Stimulated activated naive CD8-positive, alpha-beta T cell treated with anti-CD3 and anti-CD28 coated beads, Interleukin-15, Interleukin-2, amounts not matched to agents 100 ng/mL and 50 ng/mL, for 24 hours (primary cell): ENCODE data around the gene UBR4.
"Not testable (repeated sequence)": the region's sequence is repeated elsewhere in the genome, so short reads cannot be mapped to it uniquely, and the experiment has no call there.

Experiments used
- H3K27ac Mint-ChIP-seq: one replicate; pipeline ENCODE4 v1.8.0; 2021; ENCODE audit warnings: mild to moderate bottlenecking, mixed read lengths
- H3K27me3 Mint-ChIP-seq: one replicate; pipeline ENCODE4 v1.8.0; 2021; ENCODE audit warnings: mixed read lengths
- H3K36me3 Mint-ChIP-seq: one replicate; pipeline ENCODE4 v1.8.0; 2021; ENCODE audit warnings: low read depth, mixed read lengths
- H3K4me1 Mint-ChIP-seq: one replicate; pipeline ENCODE4 v1.8.0; 2021; ENCODE audit warnings: low read depth, mixed read lengths
- H3K4me3 Mint-ChIP-seq: one replicate; pipeline ENCODE4 v1.8.0; 2021; ENCODE audit warnings: mild to moderate bottlenecking, mixed read lengths
- H3K9me3 Mint-ChIP-seq: one replicate; pipeline ENCODE4 v1.8.0; 2021; ENCODE audit warnings: mixed read lengths

The UBR4 gene

GRCh38 chr1:19209990-19210771, at the start of gene UBR4:
UBR4 (minus strand) TSS chr1:19210266; CDS start chr1:19210248, 18 bp downstream.
- peak within 1 kb of the TSS; percentile 94 for H3K4me3 Mint-ChIP-seq
- H3K27me3 Mint-ChIP-seq, result no peaks in the 10 kb centered on the region
- H3K27ac Mint-ChIP-seq, result peak within 1 kb of the TSS; percentile 97
- H3K36me3 Mint-ChIP-seq, result peaks cover 60% of the 10 kb centered on the region
- peaks cover 85% of the 10 kb centered on the region for H3K4me1 Mint-ChIP-seq
- no peaks in the 10 kb centered on the region for H3K9me3 Mint-ChIP-seq

- Mint-ChIP-seq H3K36me3 (peaks cover 71% of the 10 kb centered on the region), H3K9me3 (no peaks in the 10 kb centered on the region), H3K27ac (peak overlapping the region; percentile 49), H3K4me3 (no peak overlapping the region), H3K27me3 (no peaks in the 10 kb centered on the region), H3K4me1 (peaks cover 41% of the 10 kb centered on the region)
Observed at GRCh38 chr1:19258353-19258752, 48.3 kb upstream of the UBR4 start.

- Mint-ChIP-seq H3K27ac (peak overlapping the region; percentile 81), H3K9me3 (no peaks in the 10 kb centered on the region), H3K36me3 (peaks cover 78% of the 10 kb centered on the region), H3K4me1 (peaks cover 48% of the 10 kb centered on the region), H3K27me3 (no peaks in the 10 kb centered on the region), H3K4me3 (peak overlapping the region; percentile 13)
Observed at GRCh38 chr1:19257178-19257914, 47.3 kb upstream of the UBR4 start.

GRCh38 chr1:19256301-19256700, 46.2 kb upstream of the UBR4 start:
- Mint-ChIP-seq H3K27ac (peak overlapping the region; percentile 81), H3K4me1 (peaks cover 48% of the 10 kb centered on the region), H3K36me3 (peaks cover 78% of the 10 kb centered on the region)
- H3K27me3 Mint-ChIP-seq, H3K4me3 Mint-ChIP-seq, H3K9me3 Mint-ChIP-seq: not testable (repeated sequence)

DNA sequence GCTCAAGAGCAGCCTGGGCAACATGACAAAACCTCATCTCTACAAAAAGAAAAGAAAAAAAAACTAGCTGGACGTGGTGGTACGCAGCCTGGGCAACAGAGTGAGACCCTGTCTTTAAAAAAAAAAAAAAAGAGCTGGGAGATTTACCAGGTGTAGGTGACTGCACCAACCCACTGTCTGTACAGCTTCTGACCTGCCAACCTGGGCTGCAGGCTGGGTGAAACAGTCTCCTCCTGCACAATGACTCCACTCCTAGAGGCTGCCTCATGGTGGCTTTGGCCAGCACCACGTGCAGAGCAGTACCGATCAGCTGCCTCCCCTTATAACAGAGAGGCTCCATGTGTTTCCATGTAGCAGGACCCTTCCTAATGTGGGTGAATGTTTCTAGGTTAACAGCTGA, 45.2 kb upstream of the UBR4 start:
- no peak overlapping the region for H3K4me3 Mint-ChIP-seq
- no peaks in the 10 kb centered on the region for H3K9me3 Mint-ChIP-seq
- peaks cover 72% of the 10 kb centered on the region for H3K36me3 Mint-ChIP-seq
- peaks cover 53% of the 10 kb centered on the region for H3K4me1 Mint-ChIP-seq
- no peaks in the 10 kb centered on the region for H3K27me3 Mint-ChIP-seq
- H3K27ac Mint-ChIP-seq, result peak overlapping the region; percentile 57

DNA sequence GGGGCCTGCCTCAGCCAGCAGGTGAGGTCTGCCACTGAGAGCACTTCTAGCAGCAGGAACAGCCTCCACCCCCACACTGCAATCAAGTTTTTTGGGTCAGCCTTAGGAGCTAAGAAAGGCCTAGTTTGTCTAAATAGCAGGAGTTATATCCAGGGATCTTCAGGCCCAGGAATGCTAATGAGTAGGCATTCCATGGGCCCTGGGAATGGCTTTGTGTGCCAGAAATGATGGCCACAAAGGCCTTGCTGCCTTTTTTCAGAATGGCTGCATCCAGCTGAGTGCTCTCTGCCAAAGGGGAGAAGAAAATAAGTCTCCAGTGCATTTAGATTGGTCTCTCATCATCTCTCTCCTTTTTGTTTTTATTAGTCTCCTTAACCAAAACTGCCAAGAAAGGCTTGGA, 44.4 kb upstream of the UBR4 start:
- peak overlapping the region; percentile 20 for H3K4me3 Mint-ChIP-seq
- peak overlapping the region; percentile 57 for H3K27ac Mint-ChIP-seq
- H3K36me3 Mint-ChIP-seq, result peaks cover 63% of the 10 kb centered on the region
- no peaks in the 10 kb centered on the region for H3K27me3 Mint-ChIP-seq
- no peaks in the 10 kb centered on the region for H3K9me3 Mint-ChIP-seq
- peaks cover 60% of the 10 kb centered on the region for H3K4me1 Mint-ChIP-seq

GRCh38 chr1:19251305-19252196, 41.5 kb upstream of the UBR4 start, which contains the start of the genes EMC1 and MRTO4:
EMC1 (minus strand) TSS chr1:19251524; CDS start chr1:19251509, 15 bp downstream.
MRTO4 (plus strand) TSS chr1:19251805; CDS start chr1:19251836, 31 bp downstream.
- Mint-ChIP-seq H3K4me3 (peak within 1 kb of the TSS; percentile 100), H3K27ac (peak within 1 kb of the TSS; percentile 100), H3K36me3 (peaks cover 34% of the 10 kb centered on the region), H3K4me1 (peaks cover 47% of the 10 kb centered on the region), H3K9me3 (no peaks in the 10 kb centered on the region), H3K27me3 (no peaks in the 10 kb centered on the region)

GRCh38 chr1:19250629-19251304, 40.7 kb upstream of the UBR4 start:
- peaks cover 28% of the 10 kb centered on the region for H3K36me3 Mint-ChIP-seq
- H3K4me1 Mint-ChIP-seq, result peaks cover 41% of the 10 kb centered on the region
- H3K27me3 Mint-ChIP-seq, result no peaks in the 10 kb centered on the region
- peak overlapping the region; percentile 100 for H3K4me3 Mint-ChIP-seq
- peak overlapping the region; percentile 100 for H3K27ac Mint-ChIP-seq
- H3K9me3 Mint-ChIP-seq, result no peaks in the 10 kb centered on the region

DNA sequence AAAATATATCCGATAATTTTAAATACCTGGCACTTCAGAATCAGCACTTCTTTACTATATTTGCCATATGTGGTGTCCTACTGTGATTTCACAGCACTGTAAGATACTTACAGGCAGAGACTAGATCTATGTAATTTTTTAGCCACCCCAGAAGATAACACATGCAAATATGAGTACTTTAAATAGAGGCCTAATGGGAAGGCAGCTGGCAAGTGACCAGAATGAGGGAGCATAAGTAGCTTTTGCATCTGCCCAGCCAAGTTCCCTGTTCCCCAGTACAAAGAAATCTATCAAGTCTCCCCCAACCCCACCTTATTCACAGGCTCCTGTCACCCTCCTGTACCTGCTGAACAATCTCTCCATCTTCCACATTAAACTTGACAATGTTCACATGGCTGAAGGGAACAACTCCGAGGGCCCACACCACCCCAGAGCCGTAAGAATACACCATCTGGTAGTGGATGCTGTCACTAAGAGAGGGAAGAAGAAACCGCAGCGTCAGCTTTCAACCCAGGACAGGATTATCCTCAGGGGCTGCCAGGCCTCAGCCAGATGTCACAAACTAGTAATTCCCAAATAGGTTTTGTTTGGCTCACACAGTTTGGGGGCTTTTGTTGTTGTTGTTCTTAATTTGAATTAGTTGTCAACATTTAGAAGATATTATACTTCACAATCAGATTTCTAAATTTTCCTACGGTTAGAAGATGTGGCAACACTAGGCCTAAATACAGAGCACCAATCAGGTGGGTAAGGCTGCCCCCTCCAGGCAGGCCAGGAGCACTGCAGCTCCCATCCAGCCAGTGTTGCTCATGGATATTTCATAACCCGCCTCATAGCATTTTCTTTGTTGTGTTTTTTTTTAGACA, 30.8 kb upstream of the UBR4 start:
- Mint-ChIP-seq H3K4me1 (no peaks in the 10 kb centered on the region), H3K27ac (no peak overlapping the region), H3K4me3 (no peak overlapping the region), H3K9me3 (no peaks in the 10 kb centered on the region), H3K27me3 (no peaks in the 10 kb centered on the region), H3K36me3 (peaks cover 73% of the 10 kb centered on the region)

- Mint-ChIP-seq H3K4me1 (no peaks in the 10 kb centered on the region), H3K27ac (no peak overlapping the region), H3K36me3 (peaks cover 69% of the 10 kb centered on the region), H3K9me3 (no peaks in the 10 kb centered on the region), H3K27me3 (no peaks in the 10 kb centered on the region), H3K4me3 (no peak overlapping the region)
Observed at GRCh38 chr1:19239876-19240275, 29.8 kb upstream of the UBR4 start.

- Mint-ChIP-seq H3K4me3 (no peak overlapping the region), H3K4me1 (no peaks in the 10 kb centered on the region), H3K9me3 (no peaks in the 10 kb centered on the region), H3K27me3 (no peaks in the 10 kb centered on the region), H3K36me3 (peaks cover 64% of the 10 kb centered on the region), H3K27ac (no peak overlapping the region)
Observed at GRCh38 chr1:19234224-19234623, 24.2 kb upstream of the UBR4 start.

DNA sequence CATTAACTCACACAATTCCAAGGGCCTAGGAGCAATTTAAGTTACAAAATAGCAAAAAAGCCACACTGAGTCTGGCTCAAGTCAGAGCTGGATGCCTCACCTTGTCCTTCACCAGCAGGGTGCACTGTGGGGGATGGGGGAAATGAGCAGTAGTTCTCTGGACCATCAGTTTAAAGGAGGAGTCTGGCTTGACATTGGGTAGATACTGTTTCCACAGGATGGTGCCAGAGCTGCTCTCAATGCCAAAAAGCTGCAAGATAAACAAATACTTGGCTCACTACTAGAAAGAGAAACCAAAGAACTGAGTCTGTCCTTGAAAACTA, 22.4 kb upstream of the UBR4 start:
- Mint-ChIP-seq H3K4me1 (no peaks in the 10 kb centered on the region), H3K36me3 (peaks cover 66% of the 10 kb centered on the region), H3K9me3 (no peaks in the 10 kb centered on the region), H3K27ac (no peak overlapping the region), H3K27me3 (no peaks in the 10 kb centered on the region), H3K4me3 (no peak overlapping the region)

DNA sequence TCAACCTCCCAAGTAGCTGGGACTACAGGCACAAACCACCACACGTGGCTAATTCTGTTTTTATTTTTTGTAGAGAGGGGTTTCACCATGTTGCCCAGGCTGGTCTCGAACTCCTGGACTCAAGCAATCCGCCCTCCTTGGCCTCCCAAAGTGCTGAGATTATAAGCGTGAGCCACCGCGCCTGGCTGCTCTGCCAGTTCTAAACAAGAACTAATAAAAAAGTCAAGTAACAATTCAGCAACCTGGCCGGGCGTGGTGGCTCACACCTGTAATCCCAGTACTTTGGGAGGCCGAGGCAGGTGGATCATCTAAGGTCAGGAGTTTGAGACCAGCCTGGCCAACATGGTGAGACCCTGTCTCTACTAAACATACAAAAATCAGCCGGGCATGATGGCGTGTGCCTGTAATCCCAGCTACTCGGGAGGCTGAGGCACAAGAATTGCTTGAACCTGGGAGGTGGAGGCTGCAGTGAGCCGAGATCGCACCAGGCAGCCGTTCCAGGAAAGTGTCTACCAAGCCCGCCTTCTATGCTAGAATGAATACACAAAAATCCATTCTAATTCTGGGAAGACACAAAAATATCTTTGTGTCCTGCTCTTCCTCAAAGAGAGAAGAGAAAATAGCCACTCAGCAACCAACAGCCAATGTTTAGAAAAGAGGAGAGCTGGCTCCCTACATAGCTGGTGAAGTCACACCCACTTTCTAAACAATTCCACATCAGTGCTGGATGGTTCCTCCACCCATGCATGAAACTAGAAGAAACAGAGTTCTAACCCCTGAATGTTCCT, 21.9 kb upstream of the UBR4 start:
- peaks cover 66% of the 10 kb centered on the region for H3K36me3 Mint-ChIP-seq
- H3K4me1 Mint-ChIP-seq, H3K9me3 Mint-ChIP-seq, H3K4me3 Mint-ChIP-seq, H3K27me3 Mint-ChIP-seq, H3K27ac Mint-ChIP-seq: not testable (repeated sequence)
